GM21447 (cell line): ENCODE data around the gene ARHGAP33.

Experiments used
- ATAC-seq: cut with Tn5 transposase; IDR thresholded peaks from one replicate; pipeline ENCODE4 v1.9.1; 2021; ENCODE audit not compliant: unreplicated experiment

The ARHGAP33 gene

DNA sequence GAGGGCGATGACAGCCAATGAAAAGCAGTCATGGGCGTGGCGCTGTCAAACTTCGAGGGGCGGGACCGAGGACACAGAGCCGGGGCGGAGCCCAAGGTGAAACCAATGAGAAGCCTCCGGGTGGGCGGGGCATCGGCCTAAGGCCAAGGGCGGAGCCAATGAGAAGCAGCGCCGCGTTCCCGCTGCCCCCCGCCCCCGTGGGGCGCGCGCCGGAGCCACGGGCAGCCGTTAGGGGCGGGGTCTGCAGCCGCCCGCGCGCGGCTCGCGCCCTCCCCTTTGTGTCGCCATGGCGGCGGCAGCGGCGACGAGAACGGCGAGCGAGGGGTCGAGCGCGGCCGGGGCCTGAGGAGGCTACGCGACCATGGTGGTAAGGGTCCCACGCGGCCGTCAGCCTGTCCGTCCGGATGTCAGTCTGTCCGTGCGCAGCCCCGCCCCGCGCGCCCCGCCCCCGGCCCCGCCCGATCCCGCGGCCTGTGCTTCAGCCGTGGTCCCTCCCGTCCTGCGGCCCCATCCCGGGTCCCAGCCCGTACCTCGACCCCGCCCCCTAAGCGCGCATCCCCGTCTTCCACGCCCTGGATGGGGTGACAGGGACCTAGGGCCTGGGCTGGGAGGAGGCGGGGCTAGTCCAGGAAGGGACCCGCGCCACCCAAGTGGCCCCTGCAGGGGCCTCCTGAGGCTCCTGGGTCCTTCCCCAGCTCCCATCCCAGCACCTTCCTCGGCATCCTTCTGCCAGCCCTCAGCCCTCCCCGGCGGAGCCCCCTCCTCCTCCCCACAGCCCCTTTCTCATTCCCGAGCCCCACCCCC is at the start of gene ARHGAP33:
ARHGAP33 (plus strand) TSS at position 267 of the 804 bp plus-strand sequence; CDS start at position 362, 95 bp downstream.
- ATAC-seq = peak; percentile 94

DNA sequence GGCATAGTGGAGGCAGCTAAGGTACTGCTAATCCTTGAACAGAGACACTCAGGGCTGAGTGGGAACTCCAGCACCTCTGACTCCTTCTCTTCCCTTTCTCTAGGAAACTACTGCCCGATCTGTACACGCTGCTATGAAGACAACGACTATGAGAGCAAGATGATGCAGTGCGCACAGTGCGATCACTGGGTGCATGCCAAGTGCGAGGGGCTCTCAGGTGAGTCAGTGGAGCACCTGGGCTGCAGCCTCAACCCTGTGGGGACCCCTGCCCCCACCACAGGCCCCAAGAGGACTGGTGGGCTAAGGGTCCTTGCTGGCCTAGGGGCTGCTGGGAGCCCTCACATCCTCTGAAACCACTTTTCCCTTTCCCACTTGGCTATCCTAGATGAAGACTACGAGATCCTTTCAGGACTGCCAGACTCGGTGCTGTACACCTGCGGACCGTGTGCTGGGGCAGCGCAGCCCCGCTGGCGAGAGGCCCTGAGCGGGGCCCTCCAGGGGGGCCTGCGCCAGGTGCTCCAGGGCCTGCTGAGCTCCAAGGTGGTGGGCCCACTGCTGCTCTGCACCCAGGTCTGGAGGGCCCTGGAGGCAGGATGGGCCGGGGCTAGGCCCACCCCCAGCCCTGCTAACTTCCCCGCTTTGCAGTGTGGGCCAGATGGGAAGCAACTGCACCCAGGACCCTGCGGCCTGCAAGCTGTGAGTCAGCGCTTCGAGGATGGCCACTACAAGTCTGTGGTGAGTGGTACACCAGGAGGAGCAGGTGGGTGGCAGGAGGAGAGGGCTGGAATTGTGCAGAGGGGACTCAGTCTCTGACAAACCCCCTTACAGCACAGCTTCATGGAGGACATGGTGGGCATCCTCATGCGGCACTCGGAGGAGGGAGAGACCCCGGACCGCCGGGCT is 48.1 kb upstream of the ARHGAP33 start:
- ATAC-seq = no peak

GRCh38 chr19:35727956-35728706 is 47.2 kb upstream of the ARHGAP33 start:
- no peak for ATAC-seq

DNA sequence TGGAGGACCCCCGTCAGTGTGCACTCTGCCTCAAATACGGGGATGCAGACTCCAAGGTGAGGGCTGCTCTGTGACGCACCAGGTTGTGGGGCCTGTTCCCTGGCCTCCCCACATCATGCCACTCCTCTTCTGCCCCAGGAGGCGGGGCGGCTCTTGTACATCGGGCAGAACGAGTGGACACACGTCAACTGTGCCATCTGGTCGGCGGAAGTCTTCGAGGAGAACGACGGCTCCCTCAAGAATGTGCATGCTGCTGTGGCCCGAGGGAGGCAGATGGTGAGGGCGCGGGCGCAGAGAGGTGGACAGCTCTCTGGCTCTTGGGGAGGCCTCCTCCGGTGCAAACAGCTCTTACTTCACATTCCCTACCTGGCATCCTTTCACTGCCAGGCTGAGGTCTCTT is 46.3 kb upstream of the ARHGAP33 start:
- ATAC-seq = no peak

- ATAC-seq = no peak
Observed at GRCh38 chr19:35729763-35730162, 45.6 kb upstream of the ARHGAP33 start.

DNA sequence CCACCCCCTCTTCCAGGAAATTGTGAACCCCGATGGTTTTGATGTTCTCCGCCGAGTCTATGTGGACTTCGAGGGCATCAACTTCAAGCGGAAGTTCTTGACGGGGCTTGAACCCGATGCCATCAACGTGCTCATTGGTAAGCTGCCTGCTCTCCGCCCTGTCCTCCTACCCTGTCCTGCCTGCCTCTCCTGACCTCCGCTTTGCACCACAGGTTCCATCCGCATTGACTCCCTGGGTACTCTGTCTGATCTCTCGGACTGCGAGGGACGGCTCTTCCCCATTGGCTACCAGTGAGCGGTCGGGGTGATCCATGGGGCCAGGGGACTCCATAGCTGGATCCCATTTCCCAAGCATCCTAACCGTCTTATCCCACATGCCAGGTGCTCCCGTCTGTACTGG is 45.0 kb upstream of the ARHGAP33 start:
- ATAC-seq = no peak

GRCh38 chr19:35731353-35731752 is 44.0 kb upstream of the ARHGAP33 start:
- no peak for ATAC-seq

GRCh38 chr19:35731779-35732405 is 43.5 kb upstream of the ARHGAP33 start:
- ATAC-seq = no peak

GRCh38 chr19:35732540-35733179 is 42.7 kb upstream of the ARHGAP33 start:
- ATAC-seq = no peak

DNA sequence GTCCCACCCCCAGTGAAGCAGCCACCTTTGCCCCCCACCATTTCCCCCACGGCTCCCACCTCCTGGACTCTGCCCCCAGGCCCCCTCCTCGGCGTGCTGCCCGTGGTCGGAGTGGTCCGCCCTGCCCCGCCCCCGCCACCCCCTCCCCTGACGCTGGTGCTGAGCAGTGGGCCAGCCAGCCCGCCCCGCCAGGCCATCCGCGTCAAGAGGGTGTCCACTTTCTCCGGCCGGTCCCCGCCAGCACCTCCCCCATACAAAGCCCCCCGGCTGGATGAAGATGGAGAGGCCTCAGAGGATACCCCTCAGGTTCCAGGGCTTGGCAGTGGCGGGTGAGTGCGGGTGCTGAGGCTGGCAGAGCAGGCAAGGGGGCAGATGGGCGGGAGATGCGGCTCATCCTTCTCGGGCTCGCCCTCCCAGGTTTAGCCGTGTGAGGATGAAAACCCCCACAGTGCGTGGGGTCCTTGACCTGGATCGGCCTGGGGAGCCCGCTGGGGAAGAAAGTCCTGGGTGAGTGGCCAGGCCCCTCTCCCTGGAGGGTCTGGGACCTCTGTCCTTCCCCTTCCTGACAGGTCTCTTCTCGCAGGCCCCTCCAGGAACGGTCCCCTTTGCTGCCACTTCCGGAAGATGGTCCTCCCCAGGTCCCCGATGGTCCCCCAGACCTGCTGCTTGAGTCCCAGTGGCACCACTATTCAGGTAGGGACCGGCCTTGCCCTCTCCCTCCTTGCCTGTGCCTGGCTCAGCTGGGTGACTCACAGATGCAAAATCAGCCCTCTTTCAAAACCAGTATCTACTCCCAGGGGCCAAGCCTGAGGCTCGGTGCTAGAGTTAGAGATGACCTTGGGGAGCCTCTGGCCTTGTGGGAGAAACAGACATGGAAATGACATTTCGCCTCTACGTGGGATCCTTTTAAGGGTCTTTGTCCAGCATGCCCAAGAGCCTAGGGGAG is 41.9 kb upstream of the ARHGAP33 start:
- no peak for ATAC-seq

DNA sequence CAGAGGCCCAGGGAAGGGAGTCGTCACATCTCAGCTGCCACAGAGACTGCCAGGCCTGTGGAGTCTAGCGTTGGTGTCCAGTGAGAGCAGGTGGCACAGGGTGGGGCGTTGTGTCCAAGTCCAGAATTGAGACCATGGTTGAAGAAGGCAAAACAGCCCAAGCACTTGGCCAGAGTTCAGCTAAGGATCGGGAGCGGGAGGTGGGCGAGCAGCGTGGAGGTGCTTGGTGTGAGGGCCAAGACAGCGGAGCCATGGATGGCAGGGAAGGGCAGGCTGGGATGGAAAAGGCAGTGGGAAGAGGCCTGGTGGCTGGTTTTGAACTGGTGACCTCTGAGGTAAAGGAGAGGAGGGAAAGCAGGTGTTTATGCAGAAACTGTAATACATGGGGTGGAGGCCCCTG is 41.1 kb upstream of the ARHGAP33 start:
- no peak for ATAC-seq

DNA sequence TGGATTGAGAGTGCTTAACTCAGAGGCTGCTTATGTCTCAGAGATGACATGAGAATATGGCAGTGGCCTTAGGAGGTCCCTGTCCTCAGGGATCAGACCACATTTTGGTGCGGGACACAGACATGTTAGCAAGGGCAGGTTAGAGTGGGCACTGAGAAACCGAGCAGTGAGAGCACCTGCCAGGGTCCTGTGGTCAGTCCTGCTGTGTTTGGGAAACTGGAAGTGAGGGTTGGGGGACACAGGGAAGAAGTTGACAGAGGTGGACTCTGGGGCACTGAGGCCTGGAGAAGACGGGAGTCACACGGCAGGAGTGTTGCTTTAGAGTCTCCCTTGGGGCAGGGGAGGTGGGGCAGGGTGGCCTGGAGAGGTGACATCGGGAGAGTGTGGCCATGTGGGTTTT is 40.5 kb upstream of the ARHGAP33 start:
- no peak for ATAC-seq

GRCh38 chr19:35736913-35737886 is 38.2 kb upstream of the ARHGAP33 start:
- no peak for ATAC-seq

DNA sequence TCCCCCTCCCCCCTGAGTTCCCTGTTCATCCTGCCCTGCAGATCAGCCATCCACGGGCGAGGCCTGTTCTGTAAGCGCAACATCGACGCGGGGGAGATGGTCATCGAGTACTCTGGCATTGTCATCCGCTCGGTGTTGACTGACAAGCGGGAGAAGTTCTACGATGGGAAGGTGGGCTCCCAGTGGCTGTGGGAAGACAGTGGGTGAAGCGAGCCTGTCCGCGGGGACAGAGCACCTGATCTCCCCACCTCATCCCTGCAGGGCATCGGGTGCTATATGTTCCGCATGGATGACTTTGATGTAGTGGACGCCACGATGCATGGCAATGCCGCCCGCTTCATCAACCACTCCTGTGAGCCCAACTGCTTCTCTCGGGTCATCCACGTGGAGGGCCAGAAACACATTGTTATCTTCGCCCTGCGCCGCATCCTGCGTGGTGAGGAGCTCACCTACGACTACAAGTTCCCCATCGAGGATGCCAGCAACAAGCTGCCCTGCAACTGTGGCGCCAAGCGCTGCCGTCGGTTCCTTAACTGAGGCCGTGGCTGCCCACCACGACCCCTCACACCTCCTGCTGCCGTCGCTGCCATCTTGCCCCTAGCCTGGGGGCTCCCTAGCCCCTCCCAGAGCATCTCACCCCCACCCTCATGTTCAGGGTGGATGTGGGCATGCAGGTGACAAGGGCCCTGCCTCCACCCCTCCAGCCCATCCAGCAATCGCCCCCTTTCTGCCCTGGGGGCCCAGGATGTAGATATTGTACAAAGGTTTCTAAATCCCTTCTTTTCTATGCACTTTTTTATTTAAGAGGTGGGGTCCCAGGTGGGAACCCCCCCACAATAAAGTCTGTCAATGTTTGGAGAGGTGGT is 37.1 kb upstream of the ARHGAP33 start:
- no peak for ATAC-seq

- no peak for ATAC-seq
Observed at GRCh38 chr19:35738887-35739229, 36.5 kb upstream of the ARHGAP33 start.

DNA sequence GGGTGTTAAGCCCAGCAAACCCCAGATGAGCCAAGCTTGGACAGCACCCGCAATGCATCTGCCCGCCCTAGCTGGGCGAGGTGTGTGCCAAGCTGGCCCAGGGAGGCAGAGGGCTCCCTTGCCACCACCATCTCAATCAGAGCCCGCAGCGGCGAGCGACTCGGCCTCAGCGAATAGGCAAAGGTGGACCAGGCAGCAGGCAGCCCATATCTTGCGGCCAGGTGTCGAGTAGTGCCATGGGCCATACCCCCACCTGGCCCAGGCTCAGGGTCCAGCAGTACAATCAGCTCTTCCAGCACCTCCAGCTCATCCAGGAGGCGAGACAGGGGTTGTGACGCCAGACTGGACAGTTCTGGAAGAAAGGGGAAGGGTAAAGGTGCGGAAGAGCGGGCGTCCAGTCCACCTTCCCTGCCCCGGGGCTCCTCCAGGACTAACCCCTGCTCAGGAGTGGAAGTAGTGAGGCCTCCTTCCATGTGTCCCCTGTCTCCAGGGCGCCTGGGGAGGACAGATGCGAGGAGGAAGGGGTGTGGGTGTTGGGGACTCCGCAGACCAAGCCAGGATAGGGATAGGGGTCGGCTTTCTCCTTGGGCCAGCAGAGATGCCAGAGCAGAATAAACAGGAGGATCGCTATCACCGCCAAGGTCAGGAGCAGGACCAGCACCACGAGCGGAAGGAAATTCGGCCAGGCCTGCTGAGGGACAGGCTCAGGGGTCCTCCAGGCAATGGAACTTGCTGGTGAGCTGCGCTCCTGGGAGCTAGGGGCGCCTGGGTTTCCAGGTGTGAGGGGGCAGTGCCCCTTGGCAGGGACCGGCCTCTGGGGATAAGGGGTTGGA is 35.9 kb upstream of the ARHGAP33 start:
- ATAC-seq = no peak

DNA sequence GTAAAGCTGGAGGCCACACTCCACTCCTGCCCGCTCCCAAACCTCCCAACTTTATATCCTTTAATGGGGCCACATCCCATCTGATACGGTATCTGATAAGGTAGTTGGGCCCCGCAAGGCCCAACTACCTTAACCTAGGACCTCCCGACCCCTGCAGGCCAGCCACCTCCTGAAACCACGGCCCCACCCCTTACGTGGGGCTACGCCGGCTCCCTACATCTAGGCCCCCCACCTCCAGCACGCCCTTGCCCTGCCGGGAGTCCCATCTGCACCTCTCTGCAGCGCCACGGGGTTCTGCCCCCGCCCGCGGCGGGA is 35.3 kb upstream of the ARHGAP33 start:
- peak; percentile 2 for ATAC-seq
